DND-41 (cell line): ENCODE measurements around the gene TMEM165.

Source experiments
- ATAC-seq: fragments of 200-7000 bp; cut with Tn5 transposase; 3 replicates; pipeline ENCODE4 v1.9.1; 2021; ENCODE audit warnings: low read depth; ENCODE audit not compliant: insufficient read depth
- DNase-seq: peaks from one replicate; pipeline ENCODE4 v3.0.0-alpha.2; 2020
- H2AFZ ChIP-seq: 2 replicates; pipeline ENCODE4 v1.6.0; 2012; ENCODE audit warnings: low read depth, low read length
- H3K27ac ChIP-seq: 2 replicates; pipeline ENCODE4 v1.5.1; 2012; ENCODE audit warnings: low read length, inconsistent platforms
- H3K27me3 ChIP-seq: fragments of 200-600 bp; sonication (generic); 2 replicates; pipeline ENCODE4 v1.6.0; 2012; ENCODE audit warnings: low read length, mild to moderate bottlenecking, inconsistent platforms; ENCODE audit not compliant: insufficient read depth, poor library complexity
- H3K36me3 ChIP-seq: 2 replicates; pipeline ENCODE4 v1.5.1; 2012; ENCODE audit warnings: low read length, inconsistent platforms; ENCODE audit not compliant: insufficient read depth
- H3K4me1 ChIP-seq: 2 replicates; pipeline ENCODE4 v1.5.1; 2012; ENCODE audit warnings: mild to moderate bottlenecking, low read length; ENCODE audit not compliant: insufficient read depth
- H3K4me2 ChIP-seq: 2 replicates; pipeline ENCODE4 v1.6.0; 2012; ENCODE audit warnings: mild to moderate bottlenecking, moderate library complexity, low read length, inconsistent platforms; ENCODE audit not compliant: insufficient read depth
- H3K4me3 ChIP-seq, 2 experiments: fragments of 200-600 bp in 1 of 2; shearing (Covaris generic) in 1 of 2; 2 replicates each; pipeline ENCODE4 v1.5.1; 2012 to 2016; ENCODE audit warnings: inconsistent platforms in 2 of 2, low read length in 2 of 2, mild to moderate bottlenecking in 2 of 2, low read depth in 1 of 2, moderate library complexity in 1 of 2
- H3K79me2 ChIP-seq: 2 replicates; pipeline ENCODE4 v1.6.0; 2012; ENCODE audit warnings: low read length, inconsistent platforms; ENCODE audit not compliant: insufficient read depth
- H3K9ac ChIP-seq: 2 replicates; pipeline ENCODE4 v1.6.0; 2012; ENCODE audit warnings: low read depth, mild to moderate bottlenecking, inconsistent platforms, low read length, moderate library complexity
- H3K9me3 ChIP-seq: 2 replicates; pipeline ENCODE4 v1.5.1; 2012; ENCODE audit warnings: low read length, moderate library complexity, mild to moderate bottlenecking, inconsistent platforms; ENCODE audit not compliant: insufficient read depth, severe bottlenecking
- H4K20me1 ChIP-seq: 2 replicates; pipeline ENCODE4 v1.6.0; 2012; ENCODE audit warnings: low read length; ENCODE audit not compliant: insufficient read depth
- EZH2 ChIP-seq: IDR thresholded peaks from 3 replicates; pipeline ENCODE4 v1.6.1; 2012; ENCODE audit warnings: borderline replicate concordance, low read depth, mild to moderate bottlenecking, moderate library complexity, low read length, inconsistent platforms; ENCODE audit not compliant: severe bottlenecking
- TF ChIP-seq, protein P1 (sequence below): IDR thresholded peaks from 2 replicates; pipeline ENCODE4 v1.5.1; 2012; ENCODE audit warnings: borderline replicate concordance, low read length, moderate library complexity, mild to moderate bottlenecking; ENCODE audit not compliant: poor library complexity, severe bottlenecking; ENCODE audit errors: extremely low read depth

TMEM165 gene

DNA sequence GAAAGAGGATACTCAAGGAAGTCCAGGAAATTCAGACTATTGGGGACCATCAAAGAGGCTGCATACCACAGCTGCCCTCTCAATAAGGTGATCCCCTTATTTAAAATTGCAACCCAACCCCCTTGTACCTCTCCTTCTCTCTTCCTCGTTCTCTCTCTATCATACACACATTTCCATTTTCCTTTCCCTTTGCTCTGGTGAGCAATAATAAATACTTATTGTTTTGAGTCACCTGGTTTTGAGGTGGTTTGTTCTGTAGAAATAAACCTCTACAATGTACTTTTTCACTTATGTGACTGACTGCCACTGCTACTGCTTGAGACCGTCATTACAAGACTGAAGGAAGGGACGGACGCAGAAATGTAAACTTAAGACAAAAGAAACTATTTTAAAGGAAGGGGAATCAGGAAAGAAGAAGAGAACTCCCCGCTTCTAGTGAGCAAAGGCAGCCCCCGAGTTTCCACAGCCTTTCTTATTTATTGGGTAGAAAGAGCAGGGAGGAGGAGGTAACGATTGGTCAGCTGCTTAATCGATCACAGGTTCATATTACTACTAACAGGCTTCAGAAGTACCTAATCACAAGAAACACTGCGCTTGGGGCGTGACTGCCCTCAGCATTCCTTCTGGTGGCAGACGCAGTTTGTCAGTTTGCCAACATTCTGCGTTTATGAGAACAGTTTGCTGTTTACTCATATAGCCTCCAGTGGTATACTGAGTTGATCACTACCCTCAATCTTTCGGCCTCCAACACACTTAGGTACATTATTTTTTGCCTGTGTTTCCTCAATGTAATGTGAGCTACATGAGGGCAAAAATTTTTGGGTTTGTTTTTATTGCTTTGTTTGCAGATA, 16.9 kb upstream of the TMEM165 start:
- DNase-seq (no peak), ATAC-seq (no peak)
- H3K36me3 ChIP-seq = 0 out of 2 replicates have a peak, but pooled peaks cover 1% of the 10 kb centered on the region
- no peak overlapping the region for H3K4me2 ChIP-seq
- no peak overlapping the region for H3K4me3 ChIP-seq
- no peak overlapping the region for H3K27ac ChIP-seq
- TF ChIP-seq, protein P1, sequence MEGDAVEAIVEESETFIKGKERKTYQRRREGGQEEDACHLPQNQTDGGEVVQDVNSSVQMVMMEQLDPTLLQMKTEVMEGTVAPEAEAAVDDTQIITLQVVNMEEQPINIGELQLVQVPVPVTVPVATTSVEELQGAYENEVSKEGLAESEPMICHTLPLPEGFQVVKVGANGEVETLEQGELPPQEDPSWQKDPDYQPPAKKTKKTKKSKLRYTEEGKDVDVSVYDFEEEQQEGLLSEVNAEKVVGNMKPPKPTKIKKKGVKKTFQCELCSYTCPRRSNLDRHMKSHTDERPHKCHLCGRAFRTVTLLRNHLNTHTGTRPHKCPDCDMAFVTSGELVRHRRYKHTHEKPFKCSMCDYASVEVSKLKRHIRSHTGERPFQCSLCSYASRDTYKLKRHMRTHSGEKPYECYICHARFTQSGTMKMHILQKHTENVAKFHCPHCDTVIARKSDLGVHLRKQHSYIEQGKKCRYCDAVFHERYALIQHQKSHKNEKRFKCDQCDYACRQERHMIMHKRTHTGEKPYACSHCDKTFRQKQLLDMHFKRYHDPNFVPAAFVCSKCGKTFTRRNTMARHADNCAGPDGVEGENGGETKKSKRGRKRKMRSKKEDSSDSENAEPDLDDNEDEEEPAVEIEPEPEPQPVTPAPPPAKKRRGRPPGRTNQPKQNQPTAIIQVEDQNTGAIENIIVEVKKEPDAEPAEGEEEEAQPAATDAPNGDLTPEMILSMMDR = no peak
- TF ChIP-seq EZH2 = no peak
- no peaks in the 10 kb centered on the region for H3K4me1 ChIP-seq
- no peak overlapping the region for H3K9ac ChIP-seq
- no peak overlapping the region for H2AFZ ChIP-seq
- no peaks in the 10 kb centered on the region for H4K20me1 ChIP-seq
- H3K9me3 ChIP-seq = no peaks in the 10 kb centered on the region
- no peaks in the 10 kb centered on the region for H3K27me3 ChIP-seq
- H3K79me2 ChIP-seq = no peaks in the 10 kb centered on the region

DNA sequence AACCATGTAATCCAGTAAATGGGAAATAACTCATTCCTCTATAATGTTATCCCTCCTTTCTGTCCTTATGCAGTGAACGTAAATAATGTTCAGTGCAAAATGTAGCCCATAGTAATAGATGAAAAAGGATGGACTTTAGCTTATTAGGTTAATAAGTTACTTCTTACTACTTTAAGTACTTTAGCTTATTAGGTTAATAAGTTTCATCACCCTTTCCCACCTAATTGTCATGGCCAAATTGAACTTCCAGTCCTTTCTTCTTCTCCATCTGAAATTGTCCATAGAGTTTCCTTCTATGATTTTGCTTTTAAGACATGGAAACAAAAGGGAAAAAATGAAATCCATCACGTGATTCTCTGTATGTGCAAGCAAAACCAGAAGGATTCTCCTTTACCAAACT, 15.2 kb upstream of the TMEM165 start:
- no peak overlapping the region for H3K9ac ChIP-seq
- no peaks in the 10 kb centered on the region for H3K36me3 ChIP-seq
- no peak overlapping the region for H3K4me3 ChIP-seq
- no peak for DNase-seq
- no peaks in the 10 kb centered on the region for H3K4me1 ChIP-seq
- no peak overlapping the region for H3K27ac ChIP-seq
- no peaks in the 10 kb centered on the region for H4K20me1 ChIP-seq
- H2AFZ ChIP-seq = no peak overlapping the region
- no peaks in the 10 kb centered on the region for H3K9me3 ChIP-seq
- H3K27me3 ChIP-seq = no peaks in the 10 kb centered on the region
- ATAC-seq = no peak
- H3K79me2 ChIP-seq = no peaks in the 10 kb centered on the region
- TF ChIP-seq, protein P1 = no peak
- no peak for TF ChIP-seq EZH2
- no peak overlapping the region for H3K4me2 ChIP-seq

DNA sequence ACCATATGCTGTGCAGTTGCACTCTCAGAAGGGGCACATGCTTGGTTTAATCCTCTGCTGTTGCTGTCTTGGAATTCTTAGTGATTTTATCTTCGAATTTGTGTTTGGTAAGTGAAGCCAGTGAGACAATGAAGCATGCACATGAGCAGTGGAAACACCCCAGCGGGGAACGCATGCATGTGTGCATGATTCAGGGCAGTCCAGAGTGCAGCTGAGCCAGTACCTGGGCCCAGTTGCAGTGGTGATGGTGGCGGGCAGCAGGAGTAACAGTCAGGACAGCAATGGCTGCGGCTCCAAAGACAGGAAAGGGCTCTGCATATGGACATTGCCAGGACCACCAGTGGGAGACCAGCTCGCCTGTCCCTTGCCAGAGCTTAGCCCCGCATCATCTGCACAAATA, 14.3 kb upstream of the TMEM165 start:
- Histone ChIP-seq H3K27ac (no peak overlapping the region), H3K9ac (no peak overlapping the region), H3K27me3 (no peaks in the 10 kb centered on the region), H4K20me1 (no peaks in the 10 kb centered on the region), H2AFZ (no peak overlapping the region), H3K36me3 (no peaks in the 10 kb centered on the region), H3K9me3 (no peaks in the 10 kb centered on the region), H3K4me1 (no peaks in the 10 kb centered on the region), H3K4me2 (no peak overlapping the region), H3K79me2 (no peaks in the 10 kb centered on the region), H3K4me3 (no peak overlapping the region)
- no peak for TF ChIP-seq EZH2
- TF ChIP-seq, protein P1 = no peak
- ATAC-seq (no peak), DNase-seq (no peak)
